Colon (tissue), 2 donors: ENCODE measurements around the gene ADPRH.
"Not testable (repeated sequence)": the region's sequence is repeated elsewhere in the genome, so short reads cannot be mapped to it uniquely, and the experiment has no call there.

Experiments used
- FAIRE-seq: peaks from 2 replicates; lab custom pipeline; 2012; peaks lifted over from hg19 to GRCh38; lab: Jason Lieb, UNC
- donor health status: control.
- donor health status: control.

ADPRH gene

DNA sequence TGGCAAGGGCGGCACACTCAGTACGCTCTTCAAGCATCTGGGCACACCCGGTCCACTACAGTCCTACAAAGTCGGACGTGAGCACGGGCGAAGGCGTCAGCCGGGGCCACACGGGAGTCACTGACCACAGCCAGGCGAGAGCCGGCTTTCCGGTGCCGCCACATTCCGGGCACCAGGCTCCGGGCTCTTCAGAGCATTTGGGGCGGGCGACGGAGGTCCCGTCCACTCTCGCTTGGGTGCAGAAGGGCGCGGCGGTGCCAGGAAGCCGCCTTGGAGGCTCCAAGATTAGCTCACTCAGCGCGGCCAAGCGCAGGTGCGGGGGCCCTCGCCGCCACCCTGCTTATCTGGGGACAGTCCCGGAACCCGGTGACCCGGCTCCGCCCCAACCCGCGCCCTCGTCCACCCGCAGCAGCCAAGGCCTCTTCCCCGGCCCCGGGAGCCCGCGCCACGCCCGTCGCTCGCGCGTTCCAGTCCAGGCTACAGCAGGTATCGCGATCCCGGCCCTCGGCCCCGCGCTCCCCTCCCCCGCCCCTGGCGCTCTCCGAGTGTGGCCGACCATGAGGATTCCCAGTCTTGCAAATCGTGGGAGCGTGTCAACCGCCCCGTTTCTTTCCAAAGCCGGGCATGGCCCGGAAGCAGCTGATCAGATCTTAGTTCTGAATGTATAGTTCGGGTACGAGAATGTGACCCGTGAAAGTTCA is at the start of gene ADPRH:
Gene ADPRH, plus strand, starts transcription at position 127 of the 701 bp plus-strand sequence. CDS start 2,678 bp downstream, outside the sequence.
- no peak for FAIRE-seq

DNA sequence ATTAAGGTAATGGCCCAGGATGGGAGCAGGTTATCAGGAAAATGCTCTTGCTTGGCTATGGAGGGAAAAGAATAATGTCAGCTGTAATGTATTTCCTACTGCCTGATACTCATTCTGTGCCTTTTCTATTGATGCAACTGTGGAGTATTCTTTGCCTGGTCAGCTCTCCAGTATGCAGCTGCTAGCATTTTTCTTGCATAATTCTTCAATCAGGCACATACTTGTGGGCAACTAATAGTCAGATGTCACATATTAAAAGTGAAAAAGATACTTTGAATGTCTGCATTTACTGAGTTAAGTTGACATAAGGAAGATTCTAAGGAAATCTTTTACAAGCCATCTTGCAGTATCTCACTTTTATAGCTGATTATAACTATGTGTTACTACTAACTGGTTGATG is 49.4 kb upstream of the ADPRH start:
- no peak for FAIRE-seq

DNA sequence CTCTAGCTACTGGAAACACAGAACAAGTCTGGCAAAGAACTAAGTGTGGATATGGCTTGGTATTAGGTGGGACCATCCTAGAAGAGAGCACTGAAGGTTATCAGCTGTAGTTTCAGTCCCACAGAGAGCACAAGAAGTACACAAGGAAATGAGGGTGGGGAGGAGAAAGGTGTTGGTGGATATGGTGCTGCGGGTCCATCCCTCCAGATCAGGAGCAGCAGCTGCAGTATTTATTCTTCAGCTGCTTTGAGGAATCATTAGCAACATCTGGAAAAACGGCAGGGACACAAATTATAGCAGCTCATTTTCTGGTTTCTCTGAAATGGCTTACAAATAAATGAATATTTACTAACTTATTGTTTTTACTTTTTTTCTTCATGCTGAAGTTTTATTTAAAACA is 48.8 kb upstream of the ADPRH start:
- FAIRE-seq, result no peak

DNA sequence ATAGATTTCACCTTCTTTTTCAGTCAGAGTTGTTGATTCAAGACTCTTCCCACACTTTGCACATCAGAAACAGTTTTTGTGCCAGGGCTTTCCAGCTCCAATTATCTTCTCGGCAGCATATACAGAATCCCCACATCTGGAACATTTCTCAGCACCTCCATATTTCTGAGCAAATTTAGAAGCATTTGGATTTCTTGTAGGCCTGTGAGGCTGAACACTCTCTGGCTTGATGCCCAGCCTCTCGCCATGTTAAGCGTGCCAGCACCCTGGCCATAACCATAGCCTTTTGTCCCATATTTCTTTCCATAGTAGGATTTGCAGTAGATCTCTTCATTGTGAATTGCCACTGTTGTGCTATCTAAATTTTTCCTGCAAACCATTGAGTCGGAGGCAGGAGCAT is 48.1 kb upstream of the ADPRH start:
- FAIRE-seq, result no peak

DNA sequence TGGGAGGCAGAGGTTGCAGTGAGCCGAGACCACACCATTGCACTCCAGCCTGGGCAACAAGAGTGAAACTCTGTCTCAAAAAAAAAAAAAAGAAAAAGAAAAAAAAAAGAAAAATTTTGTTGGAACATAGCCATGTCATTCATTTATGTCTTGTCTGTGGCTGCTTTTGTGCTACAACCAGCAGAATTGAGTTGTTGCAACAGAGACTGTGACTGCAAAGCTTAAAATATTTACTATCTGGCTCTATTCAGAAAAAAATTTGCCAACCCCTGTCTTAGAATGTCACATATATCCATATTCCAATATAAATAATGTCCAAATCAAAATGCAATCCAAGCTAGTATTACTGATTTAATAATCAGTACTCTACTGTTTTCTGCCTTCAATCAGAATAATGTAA is 45.0 kb upstream of the ADPRH start:
- FAIRE-seq, result no peak

DNA sequence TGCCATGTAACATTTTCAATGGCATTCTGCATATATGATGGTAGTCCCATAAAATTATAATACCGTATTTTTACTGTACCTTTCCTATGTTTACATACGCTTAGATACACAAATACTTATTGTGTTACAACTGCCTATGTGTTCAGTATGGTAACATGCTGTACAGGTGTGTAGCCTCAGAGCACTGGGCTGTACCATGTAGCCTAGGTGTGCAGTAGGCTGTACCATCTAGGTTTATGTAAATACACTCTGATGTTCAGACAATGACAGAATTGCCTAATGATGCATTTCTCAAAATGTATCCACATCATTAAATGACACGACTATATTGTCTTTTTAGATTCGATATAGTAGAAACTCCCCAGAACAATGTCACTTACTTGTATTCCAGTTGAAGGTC is 42.5 kb upstream of the ADPRH start:
- FAIRE-seq, result no peak

DNA sequence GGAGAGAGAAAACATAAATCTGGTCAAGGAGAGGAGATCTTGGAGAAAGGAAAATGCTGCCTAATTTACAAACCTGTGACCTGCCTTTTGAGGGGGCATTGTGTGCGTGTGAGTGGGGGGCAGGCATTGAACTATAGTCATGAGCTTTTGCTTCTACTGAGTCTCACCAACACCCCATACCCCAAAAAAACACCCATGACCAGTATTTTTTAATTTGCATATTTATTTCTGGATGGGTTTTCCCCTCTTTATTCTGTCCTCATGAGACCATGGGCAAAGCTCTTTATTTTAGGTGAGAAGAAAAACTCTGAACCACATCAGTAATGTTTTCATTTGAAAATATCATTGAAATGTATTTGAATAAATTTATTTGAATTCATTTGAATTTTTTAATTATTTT is 40.5 kb upstream of the ADPRH start:
- no peak for FAIRE-seq

DNA sequence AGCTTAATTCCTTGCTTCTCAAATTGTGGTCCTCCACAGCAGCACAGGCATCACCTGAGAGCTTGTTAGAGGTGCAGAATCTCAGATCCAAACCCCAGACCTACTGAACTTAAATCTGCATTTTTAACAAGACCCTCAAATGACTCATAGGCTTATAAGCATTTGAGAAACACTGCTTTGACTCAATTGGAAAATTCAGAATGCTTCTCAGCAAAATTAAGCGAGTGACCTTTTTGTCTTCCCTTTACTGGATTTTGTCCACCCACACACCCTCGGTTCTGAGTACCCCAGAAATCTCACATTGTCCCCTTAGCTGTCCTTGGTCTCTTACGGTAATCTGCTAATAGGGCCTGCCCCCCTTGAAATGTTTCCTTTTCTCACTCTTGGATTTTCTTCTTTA is 37.7 kb upstream of the ADPRH start:
- FAIRE-seq, result no peak

DNA sequence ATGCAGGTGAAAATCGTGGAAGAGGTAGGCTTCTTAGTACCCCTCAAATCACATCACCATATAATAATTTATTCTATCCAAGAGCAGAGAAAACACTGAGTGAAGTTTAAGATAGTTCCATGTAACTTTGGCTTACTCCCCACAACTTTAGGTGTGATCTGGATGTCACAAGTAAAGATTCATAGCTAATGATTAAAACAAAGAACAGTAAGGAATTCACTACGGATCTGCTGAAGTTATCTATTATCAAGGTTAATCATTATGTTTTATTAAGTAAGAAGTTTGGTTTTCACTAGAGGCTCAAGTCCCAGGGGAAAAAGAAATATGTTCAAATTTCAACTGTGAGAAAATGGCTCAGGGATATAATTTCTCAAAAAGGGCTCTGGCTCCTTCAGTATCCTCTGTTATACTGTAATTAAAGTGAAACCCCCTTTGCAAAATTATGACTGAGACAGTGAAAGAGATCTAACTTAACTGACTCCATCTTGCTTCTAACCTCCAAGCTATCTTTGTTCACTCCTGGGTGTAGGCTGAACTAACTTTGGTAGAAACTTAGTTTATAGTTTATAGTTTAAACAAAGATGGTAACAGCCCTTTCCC is 37.0 kb upstream of the ADPRH start:
- FAIRE-seq, result no peak

DNA sequence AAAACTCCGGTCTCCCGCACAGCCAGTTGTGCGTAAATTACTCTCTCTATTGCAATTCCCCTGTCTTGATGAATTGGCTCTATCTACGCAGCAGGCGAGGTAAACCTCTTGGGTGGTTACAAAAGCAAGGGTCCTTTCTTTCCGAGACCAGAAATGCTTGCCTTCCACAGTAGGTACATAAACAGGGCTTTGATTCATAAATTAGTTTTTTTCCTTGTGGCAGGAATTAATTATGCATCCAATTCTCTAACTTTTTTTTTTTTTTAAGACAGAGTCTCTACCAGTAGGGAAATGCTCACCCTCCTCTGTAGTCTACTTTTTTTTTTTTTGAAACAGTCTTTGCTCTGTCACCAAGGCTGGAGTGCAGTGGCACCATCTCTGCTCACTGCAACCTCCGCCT is 36.1 kb upstream of the ADPRH start:
- FAIRE-seq, result no peak

DNA sequence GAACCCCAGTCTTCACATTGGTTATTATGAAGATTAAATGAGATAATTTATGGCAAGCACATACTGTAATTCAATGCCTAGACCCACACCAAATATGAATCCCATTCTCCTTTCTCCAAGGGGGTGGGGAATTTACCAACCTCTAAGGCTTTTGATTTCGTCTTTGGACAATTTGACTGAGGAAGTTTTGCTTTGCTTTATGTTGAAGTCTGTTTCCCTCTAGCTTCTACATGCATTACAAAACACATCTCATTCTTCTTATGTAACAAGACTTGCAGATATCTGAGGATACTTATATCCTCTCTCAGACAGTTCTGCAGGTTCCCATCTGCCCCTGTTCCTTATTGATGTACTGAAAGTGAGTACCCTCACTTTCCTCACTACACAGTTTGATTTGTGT is 32.1 kb upstream of the ADPRH start:
- FAIRE-seq, result no peak

DNA sequence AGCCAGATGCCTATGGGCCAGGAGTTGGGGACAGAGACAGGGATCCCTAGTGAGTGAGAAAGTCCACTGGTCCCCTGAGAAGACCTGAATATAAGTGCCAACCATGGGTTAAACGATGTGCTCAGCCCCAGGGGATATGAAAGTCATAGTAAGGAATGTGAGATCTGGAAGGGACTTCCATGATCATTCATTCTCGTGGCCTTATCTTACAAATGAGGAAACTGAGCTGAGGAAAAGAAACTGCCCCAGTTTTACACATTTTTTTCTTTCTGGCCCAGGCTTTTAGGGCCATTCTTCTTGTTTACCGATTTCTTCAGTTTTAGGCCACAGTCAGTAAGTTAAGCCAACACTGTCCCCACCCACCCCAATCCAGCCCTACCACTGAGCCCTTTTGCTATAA is 31.0 kb upstream of the ADPRH start:
- FAIRE-seq, result no peak

DNA sequence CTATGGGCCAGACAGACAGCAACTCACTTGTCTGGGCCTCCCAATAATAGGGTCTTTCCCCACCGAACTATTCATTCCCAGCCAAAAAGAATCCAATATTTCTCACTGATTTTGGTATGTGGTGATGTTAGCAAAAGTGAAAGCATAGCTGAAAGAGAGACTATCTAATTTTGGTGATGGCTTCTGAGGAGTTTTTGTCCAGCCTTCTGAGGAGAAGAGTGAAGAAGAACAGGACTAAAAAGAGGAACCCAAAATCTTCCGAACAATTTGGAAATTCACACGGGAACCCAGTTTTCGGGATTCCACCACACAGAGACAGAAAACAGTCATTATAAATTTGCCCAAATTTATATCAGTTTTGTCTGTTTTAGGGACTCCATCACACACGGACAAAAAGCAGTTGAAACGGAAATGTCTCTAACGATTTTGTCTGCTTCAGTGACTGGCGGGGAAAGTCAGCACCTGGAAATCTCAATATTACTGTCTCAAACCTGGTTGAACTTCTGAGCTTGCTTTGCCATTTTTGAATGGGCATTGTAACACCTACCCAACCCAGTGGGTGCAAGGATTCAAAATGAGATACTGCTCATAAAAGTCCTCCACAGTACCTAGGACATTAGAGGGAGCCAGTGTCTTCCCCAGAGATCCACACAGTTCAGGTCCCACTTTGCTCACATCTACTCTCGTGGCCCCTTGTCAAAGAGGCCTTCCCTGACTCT is 28.9 kb upstream of the ADPRH start:
- no peak for FAIRE-seq

DNA sequence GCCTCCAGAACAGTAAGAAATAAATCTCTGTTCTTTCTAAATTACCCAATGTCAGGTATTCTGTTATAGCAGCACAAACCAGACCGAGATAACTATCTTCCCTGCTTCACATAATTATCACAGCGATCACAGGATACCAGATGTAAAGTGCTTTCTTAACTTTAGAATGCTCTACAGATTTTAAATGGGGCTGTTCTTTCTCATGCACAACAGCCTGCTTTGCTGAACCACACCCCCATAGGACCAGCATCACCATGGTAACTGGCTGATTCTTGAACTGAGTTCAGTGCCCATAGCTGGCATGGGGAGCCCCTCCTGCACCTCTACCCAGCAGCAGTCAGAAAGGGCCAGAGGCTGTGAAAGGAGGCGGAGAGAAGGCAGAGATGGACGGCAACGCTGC is 27.7 kb upstream of the ADPRH start:
- no peak for FAIRE-seq

DNA sequence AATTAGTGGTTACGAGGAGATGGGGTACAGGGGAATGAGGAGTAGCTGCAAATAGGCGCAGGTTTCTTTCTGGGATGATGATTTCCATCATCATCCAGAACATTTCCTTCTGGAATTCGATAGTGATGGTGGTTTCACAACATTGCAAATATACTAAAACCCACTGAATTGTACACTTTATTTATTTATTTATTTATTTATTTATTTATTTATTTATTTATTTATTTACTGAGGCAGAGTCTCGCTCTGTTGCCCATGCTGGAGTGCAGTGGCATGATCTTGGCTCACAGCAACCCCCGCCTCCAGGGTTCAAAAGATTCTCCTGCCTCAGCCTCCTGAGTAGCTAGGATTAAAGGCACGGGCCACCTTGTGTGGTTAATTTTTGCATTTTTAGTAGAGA is 26.4 kb upstream of the ADPRH start:
- not testable (repeated sequence) for FAIRE-seq

DNA sequence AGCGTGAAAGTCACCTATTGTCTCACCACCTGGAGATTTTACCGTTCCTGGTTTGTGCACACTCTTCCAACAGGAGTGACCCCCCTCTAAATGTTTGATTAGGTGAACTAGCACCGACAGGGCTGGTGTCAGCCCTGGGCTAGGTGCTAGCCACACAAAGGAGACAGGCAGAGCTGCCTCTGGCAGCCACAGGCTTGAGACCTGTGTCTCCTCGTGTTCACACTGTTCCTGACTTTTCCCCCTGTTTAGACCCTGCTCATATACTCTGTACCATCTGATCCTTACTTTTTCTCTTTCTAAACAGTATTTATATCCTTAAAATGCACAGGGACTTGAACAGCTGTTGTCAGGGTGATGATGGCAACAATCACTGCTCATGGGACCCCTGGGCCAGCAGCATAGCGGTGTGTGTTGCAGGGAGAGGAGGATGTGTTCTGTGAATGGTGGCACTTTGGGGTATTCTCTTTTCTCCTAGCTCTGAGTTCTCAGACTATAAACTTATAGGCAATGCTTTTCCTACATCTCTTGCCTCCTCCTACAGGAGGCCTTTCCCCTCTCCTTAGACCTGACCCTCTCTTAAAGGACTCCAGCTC is 25.4 kb upstream of the ADPRH start:
- FAIRE-seq, result no peak

DNA sequence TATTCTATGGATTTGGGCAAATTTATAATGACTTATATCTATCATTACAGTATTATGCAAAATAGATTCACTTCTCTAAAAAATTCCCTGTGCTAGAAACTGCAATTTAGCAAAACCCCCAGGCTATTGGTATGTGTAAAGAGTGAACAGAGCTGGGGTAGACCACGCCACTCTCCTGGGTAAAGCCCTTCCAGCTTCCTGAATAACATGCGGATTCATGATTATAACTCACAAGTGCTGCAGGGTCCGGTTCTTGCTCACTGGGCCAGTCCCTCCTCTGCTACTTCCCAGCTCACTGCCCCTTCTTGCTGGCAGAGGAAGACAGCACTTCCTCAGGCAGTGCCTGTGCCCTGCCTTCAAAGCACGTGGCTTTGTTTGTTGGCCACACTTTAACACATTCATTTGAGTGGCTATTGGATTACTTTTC is 24.0 kb upstream of the ADPRH start:
- FAIRE-seq, result no peak

DNA sequence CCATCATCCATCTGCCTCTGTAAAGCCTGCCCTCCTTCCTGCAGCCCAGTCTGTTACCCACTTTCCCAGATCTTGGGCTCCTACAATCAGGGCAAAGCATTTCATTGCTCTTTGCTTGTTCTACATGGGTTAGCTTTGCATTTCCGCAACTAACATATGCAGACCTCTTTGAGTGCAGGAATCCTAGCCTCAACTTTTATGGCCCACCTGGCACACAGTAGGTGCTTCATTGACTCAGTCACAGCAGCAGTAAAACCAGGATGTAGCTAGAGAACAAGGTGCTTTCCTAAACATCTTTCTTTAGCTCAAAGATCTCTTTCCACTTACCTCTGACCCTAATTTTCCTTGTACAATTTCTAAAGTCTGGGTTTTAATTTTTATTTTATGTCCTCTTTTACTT is 23.4 kb upstream of the ADPRH start:
- no peak for FAIRE-seq

DNA sequence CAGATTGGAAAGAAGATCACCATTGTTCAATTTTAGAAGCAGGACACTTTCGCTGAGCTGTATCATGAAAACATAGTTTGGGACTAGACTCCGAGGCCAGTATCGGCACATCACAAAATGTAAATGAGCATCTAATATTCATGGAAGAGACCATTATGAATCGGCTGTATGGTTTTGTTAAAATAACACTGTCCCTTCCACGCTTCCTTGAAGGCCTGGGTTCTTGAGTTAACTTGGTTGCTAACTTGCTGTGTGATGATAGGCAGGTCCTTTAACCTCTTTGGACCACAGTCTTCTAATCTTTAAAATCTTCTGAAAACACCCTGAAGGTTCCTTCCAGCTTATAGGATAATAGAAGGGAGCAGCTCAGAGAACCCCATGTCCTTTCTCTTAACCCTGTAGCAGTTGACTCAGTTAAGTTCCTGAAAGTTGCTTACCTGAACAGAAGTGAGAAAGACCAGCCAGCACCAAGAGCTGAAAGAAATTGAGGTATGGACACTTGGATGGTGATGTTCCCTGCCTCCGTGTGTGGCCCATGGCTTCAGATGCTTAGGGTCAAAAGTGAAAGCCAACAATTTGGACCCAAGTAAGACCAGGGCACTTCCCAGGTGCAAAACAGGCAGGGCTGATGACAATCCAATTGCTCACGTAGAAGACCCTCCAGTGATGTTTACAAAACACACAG is 22.0 kb upstream of the ADPRH start:
- no peak for FAIRE-seq

DNA sequence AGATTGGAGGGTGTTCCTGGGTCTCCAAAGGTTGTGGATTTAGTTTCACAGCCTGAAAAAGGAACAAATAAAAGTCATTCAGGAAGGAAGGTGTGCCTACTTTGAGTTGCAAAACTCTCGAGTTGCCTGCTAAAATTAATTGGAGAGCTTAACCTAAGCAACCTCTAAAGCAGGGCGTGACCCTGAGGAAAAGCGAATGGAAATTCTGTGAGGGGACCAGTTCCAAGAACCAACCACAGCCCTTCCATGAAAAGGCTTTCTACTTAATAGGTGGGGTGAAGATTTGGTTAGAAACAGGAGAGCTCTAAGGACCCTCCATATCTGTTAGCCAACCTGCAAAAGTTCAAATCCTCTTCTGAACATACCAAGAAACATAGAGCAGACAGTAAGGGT is 21.4 kb upstream of the ADPRH start:
- no peak for FAIRE-seq

DNA sequence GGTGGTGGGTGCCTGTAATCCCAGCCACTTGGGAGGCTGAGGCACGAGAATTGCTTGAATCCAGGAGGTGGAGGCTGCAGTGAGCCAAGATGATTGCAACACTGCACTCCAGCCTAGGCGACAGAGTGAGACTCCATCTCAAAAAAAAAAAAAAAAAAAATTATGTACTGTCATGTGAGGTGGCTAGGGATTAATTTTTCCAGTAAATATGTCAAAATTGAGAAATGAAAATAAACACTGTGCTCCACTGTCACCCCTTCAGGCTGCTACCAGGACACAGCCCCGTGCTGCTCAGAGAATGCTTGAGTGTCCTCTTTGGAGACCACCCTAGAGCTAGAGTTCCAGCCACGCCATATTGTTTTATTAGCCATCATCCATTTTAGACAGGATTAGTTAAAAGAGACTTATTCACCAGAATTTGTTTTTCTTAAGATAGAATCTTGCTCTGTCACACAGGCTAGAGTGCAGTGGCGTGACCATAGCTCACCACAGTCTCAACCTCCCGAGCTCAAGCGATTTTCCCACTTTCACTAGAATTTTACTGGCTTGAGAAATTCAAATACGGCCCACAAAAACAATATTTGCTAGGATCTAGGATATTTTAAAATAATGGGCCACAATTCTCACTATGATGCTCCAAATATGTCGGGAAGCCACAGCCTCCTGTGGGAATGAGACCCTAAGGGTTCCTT is 20.5 kb upstream of the ADPRH start:
- FAIRE-seq, result no peak

DNA sequence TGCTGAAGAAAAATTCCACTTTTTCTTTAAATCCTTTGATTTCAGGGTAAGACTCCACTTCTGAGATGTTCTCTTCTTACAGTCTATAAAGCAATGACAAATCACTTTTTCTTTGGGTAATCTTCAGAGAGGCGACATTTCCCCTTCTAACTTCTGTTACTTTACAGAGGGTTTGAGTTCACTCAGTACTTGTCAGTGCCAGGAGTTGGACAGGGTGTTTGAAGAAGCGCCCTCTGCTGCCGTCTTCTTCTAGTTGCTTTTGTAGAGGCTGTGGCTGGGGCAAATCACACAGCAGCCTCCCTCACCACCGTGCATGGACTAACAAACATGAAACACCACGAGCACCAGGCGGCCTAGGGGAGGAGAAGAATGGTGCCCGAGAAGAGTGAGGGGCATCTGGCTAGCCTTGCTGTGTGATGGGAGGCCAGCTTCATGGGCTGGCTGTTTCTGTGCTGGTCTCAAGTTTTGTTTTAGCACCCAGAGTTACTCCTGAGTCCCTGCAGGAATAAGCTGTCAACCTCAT is 19.8 kb upstream of the ADPRH start, which contains the start of gene CD80:
Gene CD80, minus strand, starts transcription at position 174 of the 523 bp plus-strand sequence. CDS start 1,886 bp downstream, outside the sequence.
- FAIRE-seq, result no peak
